Stomach (tissue), 9 donors: ENCODE measurements around the gene RAB8A. TPM values are rescaled to one million over a fixed set of nuclear protein-coding genes. Genes with fewer than 3 reads are reported as not detected.

Source experiments
- DNase-seq, 2 donors: peaks; one replicate each; pipeline versions ENCODE4 v3.0.0 to v3.0.0-alpha.2; 2013 to 2019
- H3K27ac ChIP-seq, 5 donors: fragments of 200-600 bp in 4 of 5; sonication (generic) in 4 of 5; one replicate each; pipeline ENCODE4 v1.5.1; 2013 to 2019; ENCODE audit warnings: mild to moderate bottlenecking in 1 of 5, moderate library complexity in 1 of 5
- H3K27me3 ChIP-seq, 3 donors: fragments of 200-600 bp; sonication (generic); one replicate each; pipeline ENCODE4 v1.5.1; 2017 to 2019; ENCODE audit warnings: mixed run types in 1 of 3
- H3K36me3 ChIP-seq, 4 donors: fragments of 200-600 bp; sonication (generic); 1 replicate in 3 of 4; 2 replicates in 1 of 4; pipeline ENCODE4 v1.5.1; 2016 to 2019
- H3K4me1 ChIP-seq, 4 donors: fragments of 200-600 bp; sonication (generic); one replicate each; pipeline ENCODE4 v1.5.1; 2016 to 2019
- H3K4me3 ChIP-seq, 4 donors: fragments of 200-600 bp; sonication (generic) in 3 of 4; one replicate each; pipeline ENCODE4 v1.5.1; 2016 to 2019; ENCODE audit warnings: mild to moderate bottlenecking in 1 of 4
- H3K9me3 ChIP-seq, 4 donors: fragments of 200-600 bp; sonication (generic); one replicate each; pipeline ENCODE4 v1.5.1; 2016 to 2019
- CTCF ChIP-seq, 7 experiments: fragments of 450-650 bp in 4 of 7; fragments of 200-600 bp in 3 of 7; sonication (generic) in 3 of 7; IDR thresholded peaks; one replicate each; pipeline ENCODE4 v1.5.1; 2016 to 2019; ENCODE audit warnings: antibody characterized with exemption in 7 of 7, control low read depth in 2 of 7, mild to moderate bottlenecking in 1 of 7
- EP300 ChIP-seq: sonication (generic); formaldehyde crosslinking; IDR thresholded peaks from one replicate; pipeline ENCODE4 v1.6.1; 2017; ENCODE audit warnings: antibody characterized with exemption
- POLR2A ChIP-seq, 4 donors: fragments of 450-650 bp; IDR thresholded peaks; one replicate each; pipeline ENCODE4 v1.6.1; 2016; ENCODE audit warnings: antibody characterized with exemption in 4 of 4, control low read depth in 2 of 4, mild to moderate bottlenecking in 1 of 4, moderate library complexity in 1 of 4
- POLR2AphosphoS5 ChIP-seq, 3 donors: sonication (generic); formaldehyde crosslinking; IDR thresholded peaks; one replicate each; pipeline ENCODE4 v1.6.1; 2016; ENCODE audit warnings: antibody characterized with exemption in 3 of 3
- WGBS, 5 donors: extraction: QIAGEN DNeasy Blood & Tissue Kit in 3 of 5; methylation state at CpG; one replicate each; pipeline versions ENCODE4 v1.1.5 to v1.1.7; 2013 to 2018; 5-methylcytosine and 5-hydroxymethylcytosine counted together
- intact Hi-C: fragments of 100-400 bp; cut with DNase I; formaldehyde crosslinking; loops from one replicate; pipeline ENCODE4 v1.15.1; 2023; ENCODE audit warnings: low total_unique reads
- polyA plus RNA-seq, 3 donors: library from polyadenylated mRNA; stranded (reverse); fragments of 200-250 nt; gene quantifications; one replicate each; pipeline ENCODE4 v1.2.3, GENCODE V29; 2013
- total RNA-seq, 5 donors: library from RNA; depleted of rRNA; stranded (reverse); fragments of >200 nt; gene quantifications; one replicate each; pipeline versions ENCODE4 v1.1.0 to v1.2.3, GENCODE V29; 2014 to 2016
- donor health status: healthy with polysubstance abuse.
- donor health status: Bipolar disorder and iron deficiency.
- donor health status: healthy.

Gene RAB8A
- total and polyA plus RNA-seq, 8 donors = 1.8 to 63.4 (median 31.8) TPM

- TF ChIP-seq POLR2A (IDR thresholded peaks at IDR 0.05) = no peak
- Histone ChIP-seq H3K27ac (peak overlapping the region in 4 of 5 donors; percentile 90 to 98 (median 96)), H3K36me3 (peaks cover 10 to 17% (median 13%) of the 10 kb centered on the region in 4 donors), H3K9me3 (no peaks in the 10 kb centered on the region), H3K27me3 (no peaks in the 10 kb centered on the region), H3K4me1 (peaks cover 49 to 65% (median 63%) of the 10 kb centered on the region in 4 donors), H3K4me3 (peak overlapping the region; percentile 79 to 97 (median 89))
- DNase-seq = no peak
- intact Hi-C loops = no loop called here
- 20 to 38% (median 26%) methylated on average over 2 of the region's 2 CpGs for WGBS, 5 donors
Observed at GRCh38 chr19:16112778-16113177, 1.1 kb downstream of the RAB8A start.

- Histone ChIP-seq H3K4me3 (peak overlapping the region in 1 of 4 donors; percentile 79), H3K27ac (no peak overlapping the region), H3K4me1 (peaks cover 49 to 75% (median 70%) of the 10 kb centered on the region in 4 donors), H3K27me3 (no peaks in the 10 kb centered on the region), H3K9me3 (no peaks in the 10 kb centered on the region), H3K36me3 (peaks cover 19 to 26% (median 23%) of the 10 kb centered on the region in 4 donors)
- intact Hi-C loops = no loop called here
- WGBS, 5 donors = 85 to 95% (median 88%) methylated on average over 3 of the region's 3 CpGs
- DNase-seq = no peak
- no peak for TF ChIP-seq CTCF (IDR thresholded peaks at IDR 0.05)
- no peak for TF ChIP-seq EP300
- TF ChIP-seq POLR2AphosphoS5 (IDR thresholded peaks at IDR 0.05) = no peak
- no peak for TF ChIP-seq POLR2A (IDR thresholded peaks at IDR 0.05)
Observed at GRCh38 chr19:16113727-16114126, 2.0 kb downstream of the RAB8A start.

GRCh38 chr19:16115301-16116039 lies 3.8 kb downstream of the RAB8A start:
- Histone ChIP-seq H3K36me3 (peaks cover 34 to 44% (median 40%) of the 10 kb centered on the region in 4 donors), H3K9me3 (no peaks in the 10 kb centered on the region), H3K27ac (peak overlapping the region in 1 of 5 donors; percentile 4), H3K4me3 (no peak overlapping the region), H3K27me3 (no peaks in the 10 kb centered on the region), H3K4me1 (peaks cover 49 to 81% (median 73%) of the 10 kb centered on the region in 4 donors)
- TF ChIP-seq POLR2A (IDR thresholded peaks at IDR 0.05) = no peak
- TF ChIP-seq EP300 = no peak
- no peak for TF ChIP-seq POLR2AphosphoS5 (IDR thresholded peaks at IDR 0.05)
- no peak for TF ChIP-seq CTCF (IDR thresholded peaks at IDR 0.05)
- no peak for DNase-seq
- 81 to 93% (median 86%) methylated on average over 8 to 9 of the region's 9 CpGs for WGBS, 5 donors
- intact Hi-C loops = no loop called here

- WGBS, 5 donors = 46 to 74% (median 60%) methylated on average over 4 of the region's 4 CpGs
Observed at GRCh38 chr19:16116067-16116466, 4.4 kb downstream of the RAB8A start.

More at GRCh38 chr19:16116067-16116466, 4.4 kb downstream of the RAB8A start:
- intact Hi-C loops = no loop called here
- Histone ChIP-seq H3K27ac (peak overlapping the region in 1 of 5 donors; percentile 4), H3K36me3 (peaks cover 40 to 50% (median 46%) of the 10 kb centered on the region in 4 donors), H3K4me1 (peaks cover 44 to 75% (median 67%) of the 10 kb centered on the region in 4 donors), H3K4me3 (no peak overlapping the region), H3K9me3 (no peaks in the 10 kb centered on the region), H3K27me3 (no peaks in the 10 kb centered on the region)
- DNase-seq = no peak
- TF ChIP-seq POLR2A (IDR thresholded peaks at IDR 0.05) (no peak), POLR2AphosphoS5 (IDR thresholded peaks at IDR 0.05) (no peak), CTCF (IDR thresholded peaks at IDR 0.05) (no peak), EP300 (no peak)
